Stimulated activated naive CD8-positive, alpha-beta T cell treated with anti-CD3 and anti-CD28 coated beads, Interleukin-15, Interleukin-2, amounts not matched to agents 100 ng/mL and 50 ng/mL, for 24 hours (primary cell): Measurements from ENCODE around the gene UNC119B.
"Not testable (repeated sequence)": the region's sequence is repeated elsewhere in the genome, so short reads cannot be mapped to it uniquely, and the experiment has no call there.

ENCODE experiments used
- H3K27ac Mint-ChIP-seq: one replicate; pipeline ENCODE4 v1.8.0; 2021; ENCODE audit warnings: mild to moderate bottlenecking, mixed read lengths
- H3K27me3 Mint-ChIP-seq: one replicate; pipeline ENCODE4 v1.8.0; 2021; ENCODE audit warnings: mixed read lengths
- H3K36me3 Mint-ChIP-seq: one replicate; pipeline ENCODE4 v1.8.0; 2021; ENCODE audit warnings: low read depth, mixed read lengths
- H3K4me1 Mint-ChIP-seq: one replicate; pipeline ENCODE4 v1.8.0; 2021; ENCODE audit warnings: low read depth, mixed read lengths
- H3K4me3 Mint-ChIP-seq: one replicate; pipeline ENCODE4 v1.8.0; 2021; ENCODE audit warnings: mild to moderate bottlenecking, mixed read lengths
- H3K9me3 Mint-ChIP-seq: one replicate; pipeline ENCODE4 v1.8.0; 2021; ENCODE audit warnings: mixed read lengths

The UNC119B gene

DNA sequence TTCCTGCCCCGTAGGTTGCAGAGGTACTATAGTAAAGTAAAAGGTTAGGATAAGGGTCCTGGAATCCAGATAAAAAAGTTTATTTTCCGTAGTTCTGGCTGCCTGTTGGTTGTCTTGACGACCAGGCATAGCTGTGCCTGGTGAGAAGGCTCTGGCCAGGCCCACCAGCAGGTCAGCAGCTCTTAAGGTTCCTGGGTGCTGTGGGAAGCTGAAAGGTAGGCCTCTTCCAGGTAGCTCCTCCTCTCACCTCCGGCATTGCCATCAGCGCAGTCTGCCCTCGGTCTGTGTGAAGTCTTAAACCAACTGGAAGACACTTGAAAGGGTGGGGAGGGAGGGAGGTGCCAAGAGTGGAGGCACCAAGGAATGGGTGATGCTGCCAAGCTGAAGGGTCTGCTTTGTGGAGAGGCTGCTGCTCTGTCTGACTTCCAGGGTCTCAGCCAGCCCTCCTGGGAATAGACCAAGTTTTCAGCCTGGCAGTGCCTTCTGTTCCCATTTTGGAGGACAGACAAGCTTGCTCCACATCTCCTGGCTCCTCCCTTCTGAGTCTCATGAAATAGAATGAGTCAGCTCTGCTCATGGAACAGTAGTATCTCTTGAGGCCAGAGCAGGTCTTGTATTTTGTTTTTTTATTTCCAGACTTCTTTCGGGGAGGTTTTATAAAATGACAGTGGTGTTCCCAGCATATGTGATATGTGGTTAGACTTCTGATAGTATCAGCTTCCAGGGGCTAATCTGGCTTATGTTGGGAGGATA, 10.2 kb downstream of the UNC119B start:
- Mint-ChIP-seq H3K36me3 (peaks cover 65% of the 10 kb centered on the region), H3K27ac (no peak overlapping the region), H3K4me1 (peaks cover 22% of the 10 kb centered on the region), H3K4me3 (no peak overlapping the region), H3K27me3 (no peaks in the 10 kb centered on the region), H3K9me3 (no peaks in the 10 kb centered on the region)

DNA sequence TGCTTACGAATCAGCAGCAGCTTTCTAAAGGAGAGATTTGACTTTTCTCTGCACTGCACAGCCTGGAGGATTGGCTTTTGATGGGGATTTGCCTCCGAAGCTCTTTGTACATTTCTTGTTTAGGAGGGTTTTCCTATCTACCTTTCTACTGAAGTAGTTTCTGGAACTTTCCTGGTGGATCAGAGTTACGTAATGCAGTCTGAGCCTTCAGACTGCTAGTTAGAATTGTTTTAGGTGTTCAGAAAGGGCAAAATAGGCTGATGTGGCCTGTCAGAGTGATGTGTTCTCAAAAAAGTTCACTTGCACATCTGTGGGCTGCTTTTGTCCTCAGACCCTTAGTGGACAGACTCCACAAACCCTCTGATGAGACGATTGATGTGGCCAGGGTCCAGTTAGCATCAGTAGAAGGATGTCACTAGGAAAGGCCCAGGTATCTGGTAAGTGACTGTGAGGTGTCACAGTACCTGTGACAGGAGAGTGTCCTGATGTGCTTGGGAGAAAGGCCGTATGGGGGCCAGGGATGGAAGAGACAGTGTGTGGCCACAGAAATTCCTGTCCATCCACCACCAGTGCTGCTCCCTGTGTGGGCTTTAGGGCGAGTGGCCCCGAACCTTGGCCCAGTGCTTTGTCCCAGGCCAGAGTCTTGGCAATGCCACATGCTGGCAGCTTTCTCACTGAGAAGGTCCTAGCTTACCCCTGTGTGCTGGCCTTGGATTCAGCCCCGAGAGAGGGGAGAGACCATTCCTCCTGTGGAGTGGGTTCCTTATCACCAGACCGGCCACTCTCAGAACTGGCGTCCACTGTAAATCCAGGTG, 10.9 kb downstream of the UNC119B start:
- H3K4me1 Mint-ChIP-seq, result peaks cover 26% of the 10 kb centered on the region
- no peak overlapping the region for H3K4me3 Mint-ChIP-seq
- no peak overlapping the region for H3K27ac Mint-ChIP-seq
- peaks cover 58% of the 10 kb centered on the region for H3K36me3 Mint-ChIP-seq
- H3K27me3 Mint-ChIP-seq, result no peaks in the 10 kb centered on the region
- H3K9me3 Mint-ChIP-seq, result no peaks in the 10 kb centered on the region

DNA sequence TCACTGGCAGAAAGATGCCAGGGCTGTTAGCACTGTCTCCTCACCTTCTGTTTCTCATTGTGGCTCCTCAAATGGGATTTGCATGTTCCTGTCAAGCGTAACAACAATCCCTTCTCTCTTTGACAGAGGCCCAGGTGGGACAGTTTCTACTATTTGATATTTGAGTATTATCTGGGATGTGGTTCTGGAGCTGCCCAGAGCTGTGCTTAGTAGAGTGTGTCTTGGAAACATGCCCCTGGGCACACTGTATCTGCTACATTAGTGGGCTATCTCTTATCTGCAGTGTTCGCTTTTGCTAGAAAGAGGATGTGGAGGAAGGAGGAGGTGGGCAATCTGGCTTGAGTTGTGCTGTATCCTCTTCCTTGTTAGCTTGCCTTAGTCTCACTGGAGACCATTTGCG, 11.6 kb downstream of the UNC119B start:
- H3K27me3 Mint-ChIP-seq, result no peaks in the 10 kb centered on the region
- H3K4me1 Mint-ChIP-seq, result peaks cover 26% of the 10 kb centered on the region
- H3K27ac Mint-ChIP-seq, result no peak overlapping the region
- no peaks in the 10 kb centered on the region for H3K9me3 Mint-ChIP-seq
- peaks cover 52% of the 10 kb centered on the region for H3K36me3 Mint-ChIP-seq
- H3K4me3 Mint-ChIP-seq, result no peak overlapping the region

DNA sequence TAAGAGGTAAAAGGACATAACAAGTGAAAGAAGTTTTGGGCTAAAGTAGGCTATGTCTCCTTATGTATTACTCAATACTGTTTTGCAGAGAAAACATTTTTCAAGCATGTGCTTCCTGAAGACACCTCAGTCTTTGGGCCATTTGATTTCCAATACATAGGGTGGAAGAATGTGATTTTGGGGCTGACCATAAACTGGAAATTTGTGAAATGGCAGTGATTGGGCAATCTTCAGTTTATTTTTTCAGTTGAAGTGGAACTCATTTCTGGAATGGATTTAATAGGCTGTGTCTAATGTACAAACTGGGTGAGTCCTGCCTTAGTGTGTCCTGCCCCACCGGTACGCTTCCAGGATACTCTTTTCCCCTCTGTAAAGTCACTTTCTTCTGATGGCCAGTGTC, 12.5 kb downstream of the UNC119B start:
- Mint-ChIP-seq H3K4me1 (peaks cover 26% of the 10 kb centered on the region), H3K9me3 (no peaks in the 10 kb centered on the region), H3K36me3 (peaks cover 52% of the 10 kb centered on the region), H3K27me3 (no peaks in the 10 kb centered on the region), H3K4me3 (no peak overlapping the region), H3K27ac (no peak overlapping the region)

DNA sequence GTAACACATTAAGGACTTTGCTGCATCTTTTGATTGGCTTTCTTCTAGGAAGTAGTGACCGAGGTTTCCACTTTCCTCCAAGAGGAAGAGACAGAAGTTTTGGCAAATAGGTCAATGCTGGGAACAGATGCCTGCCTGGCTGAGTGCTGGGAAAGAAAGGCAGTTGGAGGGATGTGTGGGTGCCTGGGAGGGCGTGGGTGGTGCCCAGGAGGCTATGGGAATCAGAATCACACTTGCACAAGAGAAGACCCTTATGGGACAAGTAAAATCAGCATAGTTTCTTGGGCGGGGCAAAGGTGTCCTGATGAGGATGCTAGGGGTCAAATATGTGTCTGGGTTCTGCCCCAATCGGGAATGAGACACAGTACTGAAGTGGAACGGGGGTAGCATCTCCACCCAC, 14.5 kb downstream of the UNC119B start:
- peak overlapping the region; percentile 88 for H3K4me3 Mint-ChIP-seq
- H3K36me3 Mint-ChIP-seq, result peaks cover 43% of the 10 kb centered on the region
- H3K4me1 Mint-ChIP-seq, result peaks cover 16% of the 10 kb centered on the region
- H3K9me3 Mint-ChIP-seq, result no peaks in the 10 kb centered on the region
- no peak overlapping the region for H3K27ac Mint-ChIP-seq
- H3K27me3 Mint-ChIP-seq, result no peaks in the 10 kb centered on the region

GRCh38 chr12:120725151-120725658, 14.9 kb downstream of the UNC119B start:
- no peak overlapping the region for H3K27ac Mint-ChIP-seq

DNA sequence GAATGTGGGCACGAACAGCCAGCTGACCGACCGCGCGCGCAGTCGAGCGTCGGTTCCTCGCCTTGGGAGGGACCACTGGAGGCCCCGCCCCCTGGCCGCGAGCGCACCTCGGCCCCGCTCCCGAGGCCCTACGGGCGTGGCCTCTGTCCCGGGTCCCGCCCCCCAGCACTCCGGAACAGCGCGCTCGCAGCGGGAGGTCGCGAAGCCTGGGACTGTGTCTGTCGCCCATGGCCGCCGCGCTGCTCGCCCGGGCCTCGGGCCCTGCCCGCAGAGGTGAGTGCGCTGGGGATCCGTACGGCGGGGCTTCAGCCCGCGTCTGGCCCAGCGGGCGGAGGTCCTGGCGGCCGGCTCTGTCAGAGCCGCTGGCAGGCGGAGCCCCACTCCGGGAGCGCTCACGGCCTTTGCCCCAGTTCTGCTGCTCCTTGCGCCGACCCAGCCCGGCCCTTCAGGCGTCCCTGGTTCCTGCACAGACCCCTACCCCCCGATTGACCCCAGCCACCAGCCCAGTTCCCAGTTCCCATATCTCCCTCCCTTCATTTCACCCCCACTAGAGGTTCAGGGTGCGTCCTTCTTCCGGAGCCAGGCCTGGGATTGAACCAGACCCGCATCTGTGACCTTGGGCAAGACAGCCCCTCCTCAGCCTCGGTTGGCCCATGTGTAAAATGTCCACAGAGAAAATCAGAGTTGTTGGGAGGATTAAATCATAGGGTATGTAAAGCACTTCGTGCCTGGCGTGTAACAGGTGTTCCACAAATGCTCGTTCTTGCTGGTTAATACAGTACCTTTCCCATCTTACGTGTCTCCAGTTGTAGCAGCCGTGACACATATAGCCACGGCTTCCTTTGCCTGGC, 15.6 kb downstream of the UNC119B start, which contains the start of gene ACADS:
Gene ACADS (plus strand): TSS at position 168 of the 851 bp plus-strand sequence. CDS start 60 bp downstream, at position 228.
- Mint-ChIP-seq H3K4me3 (peak within 1 kb of the TSS; percentile 88), H3K9me3 (no peaks in the 10 kb centered on the region), H3K36me3 (peaks cover 42% of the 10 kb centered on the region), H3K27ac (peak within 1 kb of the TSS; percentile 83), H3K4me1 (peaks cover 16% of the 10 kb centered on the region), H3K27me3 (no peaks in the 10 kb centered on the region)

More at GRCh38 chr12:120725151-120725658, 14.9 kb downstream of the UNC119B start:
- H3K9me3 Mint-ChIP-seq, result no peaks in the 10 kb centered on the region
- peak overlapping the region; percentile 88 for H3K4me3 Mint-ChIP-seq
- no peaks in the 10 kb centered on the region for H3K27me3 Mint-ChIP-seq
- H3K36me3 Mint-ChIP-seq, result peaks cover 42% of the 10 kb centered on the region
- H3K4me1 Mint-ChIP-seq, result peaks cover 16% of the 10 kb centered on the region

- Mint-ChIP-seq H3K4me1 (peaks cover 16% of the 10 kb centered on the region), H3K27me3 (no peaks in the 10 kb centered on the region), H3K27ac (peak overlapping the region; percentile 83), H3K9me3 (no peaks in the 10 kb centered on the region), H3K4me3 (peak overlapping the region; percentile 88), H3K36me3 (peaks cover 38% of the 10 kb centered on the region)
Measured at GRCh38 chr12:120726510-120726793, 16.2 kb downstream of the UNC119B start.

DNA sequence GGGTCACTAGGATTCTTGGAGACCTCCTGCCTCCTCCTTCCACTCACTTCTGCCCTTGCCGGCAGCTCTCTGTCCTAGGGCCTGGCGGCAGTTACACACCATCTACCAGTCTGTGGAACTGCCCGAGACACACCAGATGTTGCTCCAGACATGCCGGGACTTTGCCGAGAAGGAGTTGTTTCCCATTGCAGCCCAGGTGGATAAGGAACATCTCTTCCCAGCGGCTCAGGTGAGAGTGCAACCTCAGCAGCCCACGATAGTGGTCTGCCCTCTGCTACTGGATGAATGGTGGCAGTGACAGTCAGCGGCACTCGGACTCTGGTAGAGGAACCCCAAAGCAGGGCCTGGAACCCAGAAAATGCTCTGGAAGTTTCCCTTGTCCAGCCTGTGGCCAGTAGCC, 16.7 kb downstream of the UNC119B start:
- Mint-ChIP-seq H3K36me3 (peaks cover 35% of the 10 kb centered on the region), H3K4me1 (peaks cover 16% of the 10 kb centered on the region)

DNA sequence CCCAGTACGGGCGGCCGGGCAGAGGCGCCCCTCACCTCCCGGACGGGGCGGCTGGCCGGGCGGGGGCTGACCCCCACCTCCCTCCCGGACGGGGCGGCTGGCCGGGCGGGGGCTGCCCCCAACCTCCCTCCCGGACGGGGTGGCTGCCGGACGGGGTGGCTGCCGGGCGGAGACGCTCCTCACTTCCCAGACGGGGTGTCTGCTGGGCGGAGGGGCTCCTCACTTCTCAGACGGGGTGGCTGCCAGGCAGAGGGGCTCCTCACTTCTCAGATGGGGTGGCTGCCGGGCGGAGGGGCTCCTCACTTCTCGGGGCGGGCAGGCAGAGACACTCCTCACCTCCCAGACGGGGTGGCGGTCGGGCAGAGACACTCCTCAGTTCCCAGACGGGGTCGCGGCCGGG, 21.9 kb downstream of the UNC119B start:
- not testable (repeated sequence) for H3K27ac Mint-ChIP-seq, H3K4me3 Mint-ChIP-seq, H3K9me3 Mint-ChIP-seq, H3K27me3 Mint-ChIP-seq, H3K4me1 Mint-ChIP-seq
- peaks cover 16% of the 10 kb centered on the region for H3K36me3 Mint-ChIP-seq

More for the DNA sequence above, 16.7 kb downstream of the UNC119B start:
- Mint-ChIP-seq H3K9me3 (no peaks in the 10 kb centered on the region), H3K27ac (no peak overlapping the region), H3K4me3 (peak overlapping the region; percentile 88), H3K27me3 (no peaks in the 10 kb centered on the region)

DNA sequence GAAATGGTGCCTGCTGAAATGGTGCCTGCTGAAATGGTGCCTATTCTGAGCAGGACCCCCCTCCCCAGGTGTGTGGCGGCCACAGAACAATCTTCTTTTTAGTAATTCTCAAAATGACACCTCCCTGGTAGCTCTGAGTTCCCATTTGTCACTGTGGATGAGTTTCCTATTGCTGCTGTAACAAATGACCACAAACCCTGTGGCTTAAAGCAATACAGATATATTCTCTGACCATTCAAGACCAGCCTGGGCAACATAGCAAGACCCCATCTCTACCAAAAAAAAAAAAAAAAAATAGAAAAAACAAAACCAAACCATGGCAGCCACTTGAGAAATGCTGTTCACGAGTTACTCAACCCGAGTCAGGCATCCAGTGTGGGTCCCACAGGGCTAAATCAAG, 23.3 kb downstream of the UNC119B start:
- H3K27ac Mint-ChIP-seq, result no peak overlapping the region
- peaks cover 13% of the 10 kb centered on the region for H3K36me3 Mint-ChIP-seq
- no peaks in the 10 kb centered on the region for H3K27me3 Mint-ChIP-seq
- no peaks in the 10 kb centered on the region for H3K9me3 Mint-ChIP-seq
- no peak overlapping the region for H3K4me3 Mint-ChIP-seq
- no peaks in the 10 kb centered on the region for H3K4me1 Mint-ChIP-seq

GRCh38 chr12:120734210-120734609, 24.0 kb downstream of the UNC119B start:
- H3K27ac Mint-ChIP-seq, result no peak overlapping the region
- H3K36me3 Mint-ChIP-seq, result peaks cover 13% of the 10 kb centered on the region
- H3K4me3 Mint-ChIP-seq, result no peak overlapping the region
- H3K27me3 Mint-ChIP-seq, result no peaks in the 10 kb centered on the region
- H3K4me1 Mint-ChIP-seq, result no peaks in the 10 kb centered on the region
- no peaks in the 10 kb centered on the region for H3K9me3 Mint-ChIP-seq

DNA sequence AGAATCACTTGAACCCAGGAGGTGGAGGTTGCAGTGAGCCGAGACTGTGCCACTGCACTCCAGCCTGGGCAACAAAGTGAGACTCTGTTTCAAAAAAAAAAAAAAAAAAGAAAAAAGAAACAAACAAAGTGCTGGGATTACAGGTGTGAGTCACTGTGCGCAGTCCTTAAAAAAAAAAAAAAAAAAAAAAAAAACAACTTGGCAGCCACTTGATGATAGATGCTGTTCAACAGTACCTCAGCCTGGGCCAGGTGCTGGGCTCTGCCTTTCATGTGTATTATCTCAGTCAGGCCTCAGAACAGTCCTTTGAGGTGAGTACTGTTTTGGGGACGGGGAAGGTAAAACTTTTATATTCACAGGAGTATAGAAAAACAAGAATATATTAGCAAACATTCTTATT, 24.9 kb downstream of the UNC119B start:
- H3K4me3 Mint-ChIP-seq, result no peak overlapping the region
- no peaks in the 10 kb centered on the region for H3K27me3 Mint-ChIP-seq
- H3K4me1 Mint-ChIP-seq, result no peaks in the 10 kb centered on the region
- no peak overlapping the region for H3K27ac Mint-ChIP-seq
- no peaks in the 10 kb centered on the region for H3K9me3 Mint-ChIP-seq
- H3K36me3 Mint-ChIP-seq, result peaks cover 5% of the 10 kb centered on the region

DNA sequence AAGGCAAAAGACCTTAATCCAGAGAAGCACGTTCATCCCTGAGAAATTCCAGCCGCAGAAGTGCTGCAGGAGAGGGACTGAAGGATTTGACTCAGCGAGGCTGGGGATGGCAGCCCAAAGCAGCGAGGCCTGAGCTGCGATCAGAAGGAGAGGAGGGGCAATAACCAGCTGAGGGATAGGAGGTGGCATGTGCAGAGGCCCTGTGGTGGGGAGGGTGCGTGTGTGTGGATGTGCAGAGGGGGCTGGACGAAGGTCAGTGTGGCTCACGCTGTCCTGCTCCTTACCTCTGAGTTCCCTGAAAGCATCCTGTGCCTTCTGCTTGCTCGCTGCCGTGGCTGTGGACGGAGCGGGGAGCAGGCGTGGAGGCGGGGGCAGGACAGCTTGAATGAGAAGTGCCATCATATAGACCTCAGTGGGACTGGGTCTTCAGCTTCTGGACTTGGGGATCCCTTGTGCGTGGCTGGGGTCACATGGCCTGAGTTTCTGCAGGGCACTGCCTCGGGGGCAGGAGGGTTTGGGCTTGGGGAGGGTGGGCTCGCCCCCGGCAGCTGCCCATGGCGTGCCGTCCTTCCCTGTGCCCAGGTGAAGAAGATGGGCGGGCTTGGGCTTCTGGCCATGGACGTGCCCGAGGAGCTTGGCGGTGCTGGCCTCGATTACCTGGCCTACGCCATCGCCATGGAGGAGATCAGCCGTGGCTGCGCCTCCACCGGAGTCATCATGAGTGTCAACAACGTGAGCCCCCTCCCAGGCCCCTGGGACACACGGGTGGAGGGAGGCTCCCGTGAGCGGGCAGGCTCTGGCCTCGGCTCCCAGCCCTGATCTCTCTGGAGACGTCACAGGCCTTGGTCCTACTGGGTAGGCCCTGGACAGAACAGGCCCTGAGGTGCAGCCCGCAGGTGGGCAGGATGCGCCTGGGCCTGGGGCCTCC, 26.4 kb downstream of the UNC119B start:
- H3K4me3 Mint-ChIP-seq, result no peak overlapping the region
- no peak overlapping the region for H3K27ac Mint-ChIP-seq
- H3K9me3 Mint-ChIP-seq, result no peaks in the 10 kb centered on the region
- H3K27me3 Mint-ChIP-seq, result no peaks in the 10 kb centered on the region
- H3K36me3 Mint-ChIP-seq, result no peaks in the 10 kb centered on the region
- no peaks in the 10 kb centered on the region for H3K4me1 Mint-ChIP-seq
